Medulla oblongata (tissue), 1 donor: ENCODE results near the gene MUC2.

Experiments used
- DNase-seq: peaks from one replicate; pipeline ENCODE4 v3.0.0-alpha.2; 2015; ENCODE audit errors: extremely low spot score

MUC2 gene

DNA sequence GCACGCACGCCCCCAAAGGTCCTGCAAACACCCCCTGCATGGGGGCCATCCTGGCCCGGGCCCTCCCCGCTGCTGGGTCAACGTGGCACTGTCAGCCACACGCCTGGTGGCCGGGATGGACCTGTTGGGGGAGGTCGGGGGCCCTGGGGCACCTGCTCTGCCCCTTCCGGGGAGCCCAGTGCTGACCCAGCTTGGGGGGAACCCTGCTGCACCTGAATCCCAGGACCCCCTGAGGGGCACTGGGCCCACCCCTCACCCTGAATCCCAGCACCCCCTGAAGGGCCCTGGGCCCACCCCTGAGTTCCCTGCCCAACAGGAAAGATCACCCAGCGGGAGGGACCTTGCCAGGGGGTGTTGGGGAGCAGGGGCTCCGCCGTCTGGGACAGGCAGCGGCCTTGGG is 37.7 kb upstream of the MUC2 start:
- no peak for DNase-seq

DNA sequence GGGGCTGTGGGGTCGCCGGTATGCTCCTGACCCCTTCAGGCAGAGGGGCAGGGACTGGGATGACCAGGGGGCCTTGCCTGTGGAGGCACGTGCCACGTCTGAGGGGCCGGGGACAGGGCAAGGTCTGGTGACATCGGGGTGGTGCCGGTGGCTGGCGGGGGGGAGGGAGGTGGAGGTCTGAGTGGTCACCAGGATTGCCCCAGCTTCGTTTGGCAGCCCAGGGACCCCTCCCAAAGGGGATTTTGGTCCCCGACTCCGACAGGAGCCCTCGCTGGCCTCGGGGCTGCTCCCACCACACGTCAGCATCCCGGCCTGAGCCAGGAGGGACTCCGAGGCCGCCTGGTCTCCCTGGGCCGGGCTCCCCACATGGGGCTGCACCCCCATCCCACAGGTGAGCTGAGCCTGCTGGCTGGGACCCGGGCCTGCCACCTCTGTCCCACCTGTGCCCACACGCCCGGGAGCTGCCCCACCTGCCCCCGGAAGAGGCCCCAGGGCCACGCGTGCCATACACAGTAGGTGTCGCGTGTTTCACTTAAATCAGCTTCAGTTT is 37.1 kb upstream of the MUC2 start:
- no peak for DNase-seq

DNA sequence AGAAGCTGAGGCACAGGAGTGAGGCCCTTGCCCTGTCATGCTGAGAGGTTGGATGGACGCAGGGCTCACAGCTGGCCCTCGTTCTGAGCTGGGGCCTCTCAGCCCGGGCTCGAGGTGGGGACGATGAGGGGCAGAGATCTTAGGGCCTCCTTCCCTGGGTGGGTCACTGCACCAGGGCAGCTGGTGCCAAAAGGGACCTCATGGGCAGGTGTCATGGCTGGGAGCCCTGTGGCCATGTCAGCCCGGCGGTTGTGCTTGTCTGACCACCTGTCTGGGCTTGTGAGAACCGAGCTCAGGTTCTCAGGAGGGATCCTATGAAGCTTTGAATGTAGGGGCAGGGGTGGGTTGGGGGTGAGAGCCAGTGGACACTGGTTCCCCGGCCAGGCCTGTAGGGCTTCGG is 36.3 kb upstream of the MUC2 start:
- DNase-seq, result no peak

DNA sequence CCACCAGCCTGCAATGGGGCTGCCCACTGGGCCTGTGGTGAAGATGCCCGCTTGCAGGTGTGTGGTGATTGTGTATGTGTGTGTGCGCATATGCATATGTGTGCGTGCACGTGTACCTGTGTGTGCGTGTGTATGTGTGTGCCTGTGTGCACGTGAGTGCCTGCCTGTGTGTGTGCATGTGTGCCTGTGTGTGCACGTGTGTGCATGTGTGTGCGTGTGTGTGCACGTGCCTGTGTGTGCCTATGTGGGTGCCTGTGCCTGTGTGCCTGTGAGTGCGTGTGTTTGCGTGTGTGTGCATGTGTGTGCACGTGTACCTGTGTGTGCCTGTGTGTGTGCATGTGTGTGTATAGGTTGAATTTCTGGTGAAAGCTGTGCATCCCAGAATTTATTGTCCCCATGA is 35.8 kb upstream of the MUC2 start:
- DNase-seq, result no peak

DNA sequence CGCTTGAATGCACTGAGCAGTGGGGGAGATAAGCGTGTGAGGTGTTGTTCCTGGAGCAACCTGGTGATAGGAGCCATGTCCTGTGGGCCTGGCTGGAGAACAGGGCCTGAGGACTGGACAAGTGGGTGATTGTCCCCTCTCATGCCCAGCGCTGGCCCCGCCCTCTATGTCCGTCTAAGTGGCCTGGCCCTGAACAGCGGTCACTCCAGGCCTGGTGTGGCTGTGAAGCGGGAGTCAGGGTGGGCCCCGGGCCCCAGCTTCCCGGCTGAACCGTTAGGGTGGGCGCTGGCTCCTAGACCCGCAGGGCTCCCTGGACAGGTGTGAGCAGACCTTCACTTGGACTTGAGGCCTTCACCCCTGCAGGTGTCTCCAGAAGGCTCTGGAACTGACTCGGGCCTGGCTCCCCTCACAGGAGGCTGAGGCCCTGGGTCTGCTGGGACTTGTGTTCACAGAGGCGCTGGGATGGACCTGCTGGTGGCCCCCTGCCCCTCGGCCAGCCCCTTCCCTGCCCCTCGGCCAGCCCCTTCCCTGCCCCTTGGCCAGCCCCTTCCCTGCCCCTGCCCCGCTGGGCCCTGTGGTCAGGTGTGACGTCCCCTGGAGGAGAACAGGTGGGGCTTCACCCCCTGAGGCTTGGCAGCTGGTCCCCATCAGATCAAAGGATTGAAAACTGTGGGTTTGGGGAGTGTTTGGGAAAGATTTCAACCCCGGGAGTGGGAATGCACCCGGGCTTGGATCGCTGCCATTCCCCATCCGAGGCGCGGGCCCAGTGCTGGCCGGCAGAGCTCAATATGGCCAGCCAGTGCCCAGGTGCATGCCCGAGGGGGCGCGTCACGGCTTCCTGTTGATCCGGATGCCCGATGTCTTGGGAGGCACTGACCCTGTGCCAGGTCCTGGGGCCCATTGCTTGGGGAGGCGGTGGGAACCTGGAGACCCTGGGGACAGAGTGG is 34.9 kb upstream of the MUC2 start:
- no peak for DNase-seq

DNA sequence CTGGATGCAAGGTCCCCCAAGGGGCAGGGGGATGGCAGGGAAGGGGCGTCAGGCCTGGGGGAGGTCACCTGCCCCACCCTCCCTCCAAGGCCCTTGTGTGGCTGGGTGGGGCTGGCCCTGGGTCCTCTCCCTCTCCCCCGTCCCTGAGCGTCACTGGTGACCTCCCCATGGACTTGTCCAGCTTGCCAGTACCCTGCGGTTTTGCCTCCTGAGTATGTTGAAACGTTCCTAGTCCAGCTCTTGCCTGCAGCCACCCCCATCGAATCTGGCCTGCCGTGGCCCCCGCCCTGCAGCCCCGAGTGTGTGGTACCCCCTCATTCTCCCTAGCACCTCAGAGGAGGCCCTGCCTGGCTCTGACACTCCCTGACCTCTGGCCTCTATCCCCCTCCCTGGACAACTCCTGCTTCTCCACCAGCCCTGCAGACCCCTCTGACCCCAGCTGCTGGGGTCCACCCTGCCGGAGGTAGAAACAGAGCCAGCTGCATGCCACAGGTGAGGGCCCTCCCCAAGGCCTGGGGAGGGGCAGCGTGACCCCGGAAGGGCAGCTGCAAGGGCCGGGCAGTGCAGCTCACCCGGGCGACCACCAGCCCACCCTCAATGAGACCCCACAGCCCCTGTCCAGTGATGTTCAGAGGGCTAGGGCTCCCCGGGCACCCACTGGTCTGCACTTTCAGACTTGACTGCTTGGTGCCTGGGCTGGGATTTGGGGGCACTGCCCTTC is 34.1 kb upstream of the MUC2 start:
- no peak for DNase-seq

DNA sequence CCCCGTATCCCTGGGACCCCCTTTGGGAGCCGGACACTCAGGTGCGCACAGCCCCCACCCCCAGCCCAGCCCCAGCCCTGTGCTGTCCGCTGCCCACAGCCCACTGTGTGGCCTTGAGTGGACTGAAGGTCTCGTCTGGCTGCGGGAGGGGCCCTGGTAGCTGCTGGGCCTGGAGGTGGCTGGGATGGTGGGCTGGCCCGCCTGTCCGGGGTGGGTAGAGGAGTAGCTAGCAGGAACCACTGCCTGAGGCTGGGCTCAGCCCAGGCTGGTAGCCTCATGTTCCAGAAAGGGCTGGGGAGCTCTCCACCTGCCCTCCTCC is 33.6 kb upstream of the MUC2 start:
- DNase-seq, result no peak

DNA sequence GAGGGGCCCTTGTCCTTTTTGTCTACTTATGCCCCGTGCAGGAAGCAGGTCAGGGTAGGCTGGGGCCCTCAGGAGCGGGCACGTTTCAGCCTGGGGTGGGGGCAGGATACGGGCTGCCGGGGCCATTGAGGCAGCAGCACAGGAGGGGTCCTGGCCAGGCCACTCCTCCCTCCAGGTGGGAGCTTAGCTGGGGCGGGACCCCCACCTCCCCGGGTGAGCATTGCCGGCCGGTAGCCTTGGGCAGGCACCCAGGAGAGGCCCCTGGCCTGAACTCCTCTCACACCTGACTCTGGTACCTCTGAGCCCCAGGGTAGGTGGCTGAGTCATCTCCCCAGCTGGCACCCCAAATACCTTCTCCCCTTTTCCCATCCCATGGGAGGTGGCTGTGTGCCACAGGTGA is 33.2 kb upstream of the MUC2 start:
- no peak for DNase-seq

DNA sequence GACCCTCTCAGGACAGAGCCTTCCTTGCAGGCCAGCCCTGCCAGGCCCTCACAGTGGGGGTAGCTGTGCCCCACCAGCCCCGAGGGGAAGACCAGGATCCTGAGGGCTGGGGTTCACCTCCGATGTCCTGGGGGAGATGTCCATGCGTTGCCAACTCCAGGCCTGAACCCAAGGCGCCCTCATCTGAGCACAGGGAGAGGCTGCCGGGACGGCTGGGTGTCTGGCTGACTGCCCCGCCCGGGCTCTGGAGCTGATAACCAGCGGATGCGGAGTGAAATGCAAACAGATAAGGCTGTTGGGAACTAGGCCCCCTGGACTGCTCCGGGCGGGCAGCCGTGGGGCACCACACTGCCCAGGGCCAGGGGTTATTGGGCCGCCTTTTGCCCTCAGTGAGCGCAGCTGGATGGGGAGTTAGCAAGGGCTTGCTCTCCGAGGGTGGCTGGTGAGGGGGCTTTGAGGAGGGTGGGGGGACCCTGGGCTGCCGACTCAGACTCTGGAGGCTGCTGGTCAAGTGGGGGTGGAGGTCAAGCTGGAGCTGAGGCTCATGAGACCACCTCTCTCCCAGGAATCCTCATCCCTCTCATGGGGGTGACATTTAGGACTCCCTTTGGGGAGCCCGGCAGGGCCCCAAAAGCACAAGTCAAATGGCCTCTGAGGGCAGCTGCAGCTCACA is 32.6 kb upstream of the MUC2 start:
- DNase-seq, result no peak

DNA sequence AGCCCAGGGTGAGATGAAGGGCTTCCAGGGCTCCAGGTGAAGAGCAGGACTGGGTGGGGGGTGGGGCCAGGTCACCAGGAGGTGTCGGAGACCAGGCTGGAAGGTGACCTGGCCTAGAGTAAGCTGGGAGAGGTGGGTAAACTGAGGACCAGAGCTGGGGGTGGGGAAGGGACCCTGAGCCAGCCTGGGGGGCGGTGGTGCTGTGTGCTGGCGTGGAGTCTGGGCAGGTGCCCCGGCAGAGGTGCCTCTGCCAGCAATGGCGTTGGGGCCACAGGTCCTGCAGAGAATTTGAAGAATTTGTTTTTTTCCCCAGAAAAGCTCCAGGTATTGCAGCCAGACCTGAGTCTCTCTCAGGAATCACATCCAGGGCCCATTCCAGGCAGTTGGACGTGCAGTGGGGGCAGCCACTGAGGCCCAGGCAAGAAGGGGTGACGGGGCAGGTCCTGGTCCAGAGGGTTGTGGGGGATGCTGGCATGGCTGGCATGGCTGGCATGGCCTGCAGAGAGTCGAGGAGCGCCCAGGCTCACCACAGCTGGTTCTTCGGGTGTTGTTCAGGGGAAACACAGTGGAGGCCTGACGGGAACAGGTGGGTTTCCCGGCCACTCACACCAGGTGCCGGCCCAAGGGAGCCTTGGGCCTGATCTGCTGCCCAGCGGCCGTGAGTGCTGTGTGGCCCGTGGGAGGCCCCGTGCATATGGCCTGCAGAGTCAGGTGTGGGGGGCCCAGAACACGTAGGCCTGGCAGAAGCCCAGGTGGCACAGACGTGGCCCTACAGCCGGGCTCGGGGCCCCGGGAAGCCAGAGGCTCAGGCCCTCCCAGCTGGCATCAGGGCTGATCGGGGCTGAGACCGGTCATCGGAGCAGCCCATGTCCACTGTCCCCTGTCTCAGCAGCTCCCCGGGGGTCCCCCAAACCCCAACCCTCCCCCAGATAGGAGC is 31.8 kb upstream of the MUC2 start:
- DNase-seq, result no peak

DNA sequence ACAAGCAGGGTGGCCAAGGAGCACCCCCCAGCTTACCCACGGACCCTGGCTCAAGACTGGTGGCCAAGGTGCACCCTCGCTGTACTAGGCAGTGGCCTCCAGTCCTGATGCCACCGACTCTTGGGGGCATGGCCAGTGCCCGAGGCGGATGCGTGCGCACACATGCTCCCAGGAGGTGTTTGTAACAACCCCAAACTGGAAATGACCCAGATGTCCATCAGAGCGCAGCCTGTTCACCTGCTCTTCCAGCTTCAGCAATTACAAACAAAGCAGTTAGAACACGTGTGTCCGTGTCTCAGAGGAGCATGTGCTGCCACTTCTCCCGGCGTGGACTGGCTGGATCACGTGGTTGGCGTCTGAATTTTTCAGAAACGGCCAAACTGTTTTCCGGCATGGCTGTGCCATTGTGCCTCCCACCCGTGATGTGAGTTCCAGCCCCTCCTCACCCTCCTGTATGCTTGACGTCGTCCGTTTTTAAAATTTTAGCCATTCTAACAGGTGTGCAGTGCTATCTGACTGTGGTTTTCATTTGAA is 31.0 kb upstream of the MUC2 start:
- DNase-seq, result no peak

DNA sequence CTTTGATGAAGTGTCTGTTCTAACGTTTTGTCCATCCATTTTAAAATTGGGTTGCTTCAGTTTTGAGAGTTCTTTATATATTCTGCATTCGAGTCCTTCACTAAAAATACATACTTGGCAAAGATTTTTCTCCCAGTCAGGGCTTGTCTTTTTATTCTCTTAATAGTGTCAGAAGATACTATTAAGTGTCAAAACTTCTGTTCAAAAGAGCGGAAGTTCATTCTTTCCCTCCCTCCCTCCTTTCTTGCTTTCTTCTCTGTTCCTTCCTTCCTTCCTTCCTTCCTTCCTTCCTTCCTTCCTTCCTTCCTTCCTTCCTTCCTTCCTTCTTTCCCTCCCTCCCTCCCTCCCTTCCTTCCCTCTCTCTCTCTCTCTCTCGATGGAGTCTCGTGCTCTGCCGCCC is 30.5 kb upstream of the MUC2 start:
- DNase-seq, result no peak

DNA sequence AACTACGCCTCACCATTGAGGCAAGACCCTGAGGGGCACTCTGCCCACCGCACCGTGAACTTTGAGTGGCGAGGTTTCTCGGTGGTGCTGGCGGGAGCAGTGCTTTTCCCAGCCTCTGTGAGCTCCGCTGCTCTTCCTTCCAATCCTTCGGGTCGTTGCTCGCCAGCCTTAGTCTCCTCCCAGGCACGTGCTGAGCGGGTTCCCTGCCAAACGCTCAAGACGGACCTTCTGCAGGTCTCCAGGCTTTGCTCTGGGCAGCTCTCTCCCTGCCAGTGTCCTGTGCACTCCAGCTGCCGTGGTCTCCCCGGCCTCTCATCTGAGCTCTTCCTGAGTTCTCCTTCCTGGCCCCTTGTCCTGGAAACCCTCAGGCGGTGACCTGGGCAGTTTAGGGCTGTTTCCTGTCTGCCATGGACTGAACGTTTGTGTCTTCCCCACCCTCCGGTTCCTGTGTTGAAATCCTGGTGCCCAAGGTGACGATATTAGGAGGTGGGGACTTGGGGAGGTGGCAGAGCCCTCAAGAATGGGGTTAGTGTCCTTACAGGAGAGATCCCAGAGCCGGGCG is 27.0 kb upstream of the MUC2 start:
- DNase-seq, result no peak

DNA sequence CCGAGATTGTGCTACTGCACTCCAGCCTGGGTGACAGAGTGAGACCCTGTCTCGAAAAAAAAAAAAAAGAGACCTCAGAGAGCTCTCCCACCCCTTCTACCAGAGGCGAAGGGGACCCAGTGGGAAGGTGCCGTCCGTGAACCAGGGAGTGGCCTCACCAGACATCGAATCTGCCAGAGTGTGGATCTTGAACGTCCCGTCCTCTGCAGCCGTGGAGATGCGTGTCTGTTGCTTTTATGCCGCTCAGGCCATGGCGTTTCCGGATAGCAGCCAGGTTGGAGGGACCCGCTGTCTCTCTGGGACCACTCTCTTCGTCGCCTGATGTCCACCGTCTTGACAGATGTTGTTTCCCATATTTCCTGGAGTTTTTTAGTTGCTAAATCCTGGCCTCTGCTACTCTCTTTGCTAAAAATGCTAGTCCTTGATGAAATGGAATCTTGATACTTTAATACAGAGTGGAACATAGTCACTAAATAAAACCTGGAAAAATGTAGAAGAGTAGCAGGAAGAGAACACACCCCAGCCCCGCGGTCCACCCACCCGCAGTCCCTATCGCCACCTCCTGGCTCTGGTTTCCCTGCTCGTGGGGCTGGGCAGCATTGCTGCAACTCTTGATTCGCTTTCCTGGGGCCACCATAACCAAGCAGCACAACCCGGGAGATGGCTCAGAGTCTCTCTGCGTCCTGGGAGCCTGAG is 26.2 kb upstream of the MUC2 start:
- DNase-seq, result no peak

DNA sequence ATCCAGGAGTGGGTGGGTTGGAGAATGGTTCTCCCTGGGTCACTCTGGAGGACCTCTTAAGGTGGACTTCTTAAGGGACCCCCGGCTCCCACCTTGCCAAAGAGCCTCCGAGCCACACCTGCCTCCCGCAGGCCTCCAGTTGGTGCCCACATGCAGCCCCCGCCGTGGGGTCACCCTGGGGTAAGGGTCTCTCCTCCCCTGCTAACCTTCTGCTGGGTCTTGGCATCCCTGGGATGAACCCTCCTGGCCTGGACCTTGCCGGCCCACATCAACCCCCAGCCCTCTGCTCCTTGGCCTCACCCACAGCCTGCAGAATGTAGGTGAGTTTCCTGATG is 25.6 kb upstream of the MUC2 start:
- no peak for DNase-seq

DNA sequence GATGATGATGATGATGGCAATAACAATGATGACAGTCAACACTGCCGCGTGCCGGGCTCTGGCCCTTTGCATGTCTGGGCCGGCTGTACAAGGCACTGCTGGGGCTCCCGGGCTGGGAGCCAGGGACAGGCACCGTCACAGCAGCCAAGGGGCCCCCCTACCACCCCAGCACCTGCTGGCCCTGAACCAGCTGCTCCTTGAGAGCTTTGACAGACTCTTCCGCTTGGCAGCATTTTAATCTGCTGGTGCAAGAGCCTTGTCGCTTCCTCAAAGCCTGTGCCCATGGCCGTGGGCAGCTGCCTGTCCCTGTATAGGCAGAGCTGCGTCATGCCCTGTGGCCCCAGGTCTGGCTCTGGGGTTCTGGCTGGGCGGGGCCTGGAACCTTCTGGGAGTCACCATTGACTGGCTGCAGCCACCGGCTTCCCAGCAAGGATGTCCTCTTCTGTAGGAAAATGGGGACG is 25.2 kb upstream of the MUC2 start:
- DNase-seq, result no peak

DNA sequence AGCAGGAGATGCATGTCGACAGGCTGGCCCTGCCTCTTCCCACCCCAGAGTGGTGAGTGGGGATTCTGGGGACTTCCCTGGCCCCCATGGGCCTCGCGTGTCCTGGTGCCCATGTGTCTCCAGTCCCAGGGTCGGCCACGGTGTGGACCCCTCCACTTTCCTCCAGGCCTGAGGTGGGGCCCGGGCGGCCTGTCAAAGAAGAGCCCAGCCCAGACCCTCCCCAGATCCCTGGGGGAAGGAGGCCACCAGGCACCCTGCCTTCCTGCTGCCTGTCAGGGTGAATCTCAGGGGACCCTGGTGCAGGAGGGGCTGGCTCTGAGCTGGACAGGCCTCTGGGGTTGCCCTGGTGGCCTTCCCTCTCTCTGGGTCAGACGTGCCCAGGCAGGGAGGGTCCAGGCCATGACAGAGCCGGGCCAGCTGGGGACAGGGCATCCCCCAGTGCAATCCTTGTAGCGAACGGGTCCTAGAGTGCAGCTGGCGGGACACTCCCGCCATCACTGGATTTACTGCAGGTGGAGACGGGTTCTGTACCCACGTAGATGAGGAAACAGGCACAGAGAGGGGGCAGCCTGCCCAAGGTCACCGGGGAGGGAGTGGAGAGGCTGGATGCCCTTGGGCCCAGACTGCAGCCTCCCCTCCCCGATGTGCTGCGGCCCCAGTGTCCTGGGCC is 24.6 kb upstream of the MUC2 start:
- DNase-seq, result no peak

DNA sequence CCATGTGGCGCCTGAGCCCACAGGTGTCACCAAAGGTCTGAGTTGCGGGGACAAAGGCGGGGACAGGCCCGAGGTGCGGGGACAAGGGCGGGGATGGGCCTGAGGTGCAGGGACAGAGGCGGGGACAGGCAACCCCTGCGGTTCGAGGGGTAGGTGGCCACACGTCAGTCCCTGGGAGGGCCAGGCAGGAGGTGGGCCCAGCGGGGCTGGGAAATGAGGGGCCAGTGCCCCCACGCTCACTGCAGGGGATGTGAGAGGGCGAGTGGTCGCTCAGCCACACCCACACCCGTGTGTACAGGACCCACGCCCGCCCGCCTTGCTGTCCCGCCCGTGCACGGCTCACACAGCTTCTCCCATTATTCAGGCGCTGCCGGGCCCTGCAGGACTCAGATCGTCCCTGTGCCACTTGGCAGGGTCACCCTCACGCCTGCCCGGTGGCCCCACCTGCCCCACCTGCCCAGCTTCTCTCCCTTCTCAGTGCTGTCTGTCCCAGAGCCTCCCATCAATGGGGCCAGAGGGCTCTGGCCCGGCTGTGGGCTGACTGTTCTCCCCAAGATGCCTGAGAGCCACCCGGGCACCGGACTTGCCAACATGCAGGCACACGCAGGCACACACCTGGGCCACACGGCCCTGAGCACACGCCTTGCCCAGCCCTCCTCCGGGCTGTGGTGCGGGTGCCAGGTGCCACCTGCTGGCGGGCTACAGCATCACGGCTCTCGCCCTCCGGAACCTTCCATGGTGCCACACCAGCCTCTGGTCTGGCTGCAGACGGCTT is 23.9 kb upstream of the MUC2 start:
- DNase-seq, result peak; percentile 55
